ENCODE data around the gene FEN1.

The FEN1 gene

GRCh38 chr11:61827571-61828378 lies 35.1 kb downstream of the FEN1 start, which contains the start of gene FADS2:
FADS2 (plus strand) TSS chr11:61828300; CDS start chr11:61828391, 91 bp downstream.
- H3K36me3 ChIP-seq (ENCODE audit: low read depth), result peaks cover 39% of the 10 kb centered on the region
- DNase-seq (ENCODE audit: low spot score) (peak; percentile 97), ATAC-seq (ENCODE audit: low read depth) (peak; percentile 80)
- peak within 1 kb of the TSS; percentile 76 for H3K27ac ChIP-seq (ENCODE audit: poor library complexity, severe bottlenecking)
- TF ChIP-seq CTCF (IDR thresholded peaks at IDR 0.05; ENCODE audit: poor library complexity, severe bottlenecking), result no peak
- peak within 1 kb of the TSS; percentile 54 for H3K4me3 ChIP-seq (ENCODE audit: severe bottlenecking)
- H3K4me1 ChIP-seq (ENCODE audit: insufficient read depth, poor library complexity, severe bottlenecking), result peaks cover 11% of the 10 kb centered on the region
- no peaks in the 10 kb centered on the region for H3K9me3 ChIP-seq (ENCODE audit: severe bottlenecking)
- H3K27me3 ChIP-seq (ENCODE audit: insufficient read depth, poor library complexity, severe bottlenecking), result no peaks in the 10 kb centered on the region

- Histone ChIP-seq H3K4me1 (ENCODE audit: insufficient read depth, poor library complexity, severe bottlenecking) (peaks cover 11% of the 10 kb centered on the region), H3K4me3 (ENCODE audit: severe bottlenecking) (peak overlapping the region; percentile 54), H3K9me3 (ENCODE audit: severe bottlenecking) (no peaks in the 10 kb centered on the region), H3K27ac (ENCODE audit: poor library complexity, severe bottlenecking) (peak overlapping the region; percentile 76), H3K27me3 (ENCODE audit: insufficient read depth, poor library complexity, severe bottlenecking) (no peaks in the 10 kb centered on the region), H3K36me3 (ENCODE audit: low read depth) (peaks cover 42% of the 10 kb centered on the region)
- TF ChIP-seq CTCF (IDR thresholded peaks at IDR 0.05; ENCODE audit: poor library complexity, severe bottlenecking), result no peak
- DNase-seq (ENCODE audit: low spot score), result no peak
- ATAC-seq (ENCODE audit: low read depth), result no peak
Observed at GRCh38 chr11:61828379-61828628, 35.6 kb downstream of the FEN1 start.

- Histone ChIP-seq H3K4me1 (ENCODE audit: insufficient read depth, poor library complexity, severe bottlenecking) (peaks cover 15% of the 10 kb centered on the region), H3K4me3 (ENCODE audit: severe bottlenecking) (peak overlapping the region; percentile 54)
- peak; percentile 40; the same call in 2 of the 3 replicates for ATAC-seq (ENCODE audit: low read depth)
Observed at GRCh38 chr11:61828629-61829407, 36.1 kb downstream of the FEN1 start.

GRCh38 chr11:61829806-61830205 lies 37.1 kb downstream of the FEN1 start:
- H3K9me3 ChIP-seq (ENCODE audit: severe bottlenecking), result no peaks in the 10 kb centered on the region
- DNase-seq (ENCODE audit: low spot score) (no peak), ATAC-seq (ENCODE audit: low read depth) (no peak)
- peak overlapping the region; percentile 76 for H3K27ac ChIP-seq (ENCODE audit: poor library complexity, severe bottlenecking)
- H3K4me3 ChIP-seq (ENCODE audit: severe bottlenecking), result peak overlapping the region; percentile 54
- H3K4me1 ChIP-seq (ENCODE audit: insufficient read depth, poor library complexity, severe bottlenecking), result peaks cover 22% of the 10 kb centered on the region
- H3K27me3 ChIP-seq (ENCODE audit: insufficient read depth, poor library complexity, severe bottlenecking), result no peaks in the 10 kb centered on the region
- peaks cover 54% of the 10 kb centered on the region for H3K36me3 ChIP-seq (ENCODE audit: low read depth)
- TF ChIP-seq CTCF (IDR thresholded peaks at IDR 0.05; ENCODE audit: poor library complexity, severe bottlenecking), result no peak

More at GRCh38 chr11:61828629-61829407, 36.1 kb downstream of the FEN1 start:
- H3K27ac ChIP-seq (ENCODE audit: poor library complexity, severe bottlenecking), result peak overlapping the region; percentile 76
- no peaks in the 10 kb centered on the region for H3K9me3 ChIP-seq (ENCODE audit: severe bottlenecking)
- TF ChIP-seq CTCF (IDR thresholded peaks at IDR 0.05; ENCODE audit: poor library complexity, severe bottlenecking), result peak; percentile 57
- peaks cover 48% of the 10 kb centered on the region for H3K36me3 ChIP-seq (ENCODE audit: low read depth)
- no peaks in the 10 kb centered on the region for H3K27me3 ChIP-seq (ENCODE audit: insufficient read depth, poor library complexity, severe bottlenecking)
- no peak for DNase-seq (ENCODE audit: low spot score)
